Hepatocyte (in vitro differentiated cells): ENCODE measurements around the gene CCDC183. TPM values are rescaled to one million over a fixed set of nuclear protein-coding genes. Genes with fewer than 3 reads are reported as not detected.
A peak's percentile ranks its signal among the peaks of the same experiment; 100 is the strongest.

Experiments used
- DNase-seq: peaks from one replicate; pipeline ENCODE4 v3.0.0-alpha.2; 2016; ENCODE audit warnings: low spot score
- H2AFZ ChIP-seq: fragments of 200-600 bp; sonication (generic); 2 replicates; pipeline ENCODE4 v1.6.0; 2016; ENCODE audit warnings: antibody characterized with exemption, mild to moderate bottlenecking
- H3K27ac ChIP-seq: fragments of 200-600 bp; sonication (generic); 2 replicates; pipeline ENCODE4 v1.5.1; 2016; ENCODE audit warnings: mild to moderate bottlenecking
- H3K27me3 ChIP-seq: fragments of 200-600 bp; sonication (generic); 2 replicates; pipeline ENCODE4 v1.6.1; 2016
- H3K36me3 ChIP-seq: fragments of 200-600 bp; sonication (generic); replicated peaks from 2 replicates; pipeline ENCODE4 v1.5.1; 2016; ENCODE audit warnings: low read depth; ENCODE audit not compliant: insufficient read depth
- H3K4me1 ChIP-seq: fragments of 200-600 bp; sonication (generic); 2 replicates; pipeline ENCODE4 v1.5.1; 2016; ENCODE audit warnings: mild to moderate bottlenecking, moderate library complexity; ENCODE audit not compliant: insufficient read depth
- H3K4me2 ChIP-seq: fragments of 200-600 bp; sonication (generic); 2 replicates; pipeline ENCODE4 v1.6.0; 2016
- H3K4me3 ChIP-seq: fragments of 200-600 bp; sonication (generic); 2 replicates; pipeline ENCODE4 v1.5.1; 2016; ENCODE audit warnings: mild to moderate bottlenecking
- H3K79me2 ChIP-seq: fragments of 200-600 bp; sonication (generic); 2 replicates; pipeline ENCODE4 v1.6.0; 2017; ENCODE audit warnings: mild to moderate bottlenecking
- H3K9me2 ChIP-seq: fragments of 200-600 bp; sonication (generic); replicated peaks from 2 replicates; pipeline ENCODE4 v1.6.0; 2017; ENCODE audit warnings: mild to moderate bottlenecking; ENCODE audit not compliant: insufficient read depth
- H3K9me3 ChIP-seq: fragments of 200-600 bp; sonication (generic); 2 replicates; pipeline ENCODE4 v1.5.1; 2016; ENCODE audit warnings: low read depth, mild to moderate bottlenecking
- H4K20me1 ChIP-seq: fragments of 200-600 bp; sonication (generic); 2 replicates; pipeline ENCODE4 v1.6.0; 2016; ENCODE audit warnings: mild to moderate bottlenecking; ENCODE audit not compliant: insufficient read depth, poor library complexity, severe bottlenecking
- EZH2 ChIP-seq: fragments of 200-600 bp; sonication (generic); IDR thresholded peaks from 2 replicates; pipeline ENCODE4 v1.6.1; 2016; ENCODE audit warnings: antibody characterized with exemption, mild to moderate bottlenecking, borderline replicate concordance
- EZH2phosphoT487 ChIP-seq: fragments of 200-600 bp; sonication (generic); IDR thresholded peaks from one replicate; pipeline ENCODE4 v1.6.1; 2018; ENCODE audit warnings: antibody characterized with exemption, mild to moderate bottlenecking, low read depth, moderate library complexity; ENCODE audit not compliant: unreplicated experiment, severe bottlenecking
- WGBS: methylation state at CpG from one replicate; pipeline ENCODE4 v1.1.6; 2016; ENCODE audit warnings: low lambda C conversion rate; ENCODE audit errors: missing lambda C conversion rate; 5-methylcytosine and 5-hydroxymethylcytosine counted together
- microRNA-seq: library from miRNA; unstranded; fragments of <30 nt; microRNA quantifications from one replicate; pipeline ENCODE4, GENCODE V29; 2017
- polyA plus RNA-seq: library from polyadenylated mRNA; unstranded; fragments of >200 nt; fragmentation: Nextera tagmentation; extraction: Ambion mirVana; gene quantifications from 2 replicates; pipeline ENCODE4 v1.2.1, GENCODE V29; 2016
- small RNA-seq: library from RNA; depleted of rRNA; stranded (forward); fragments of <200 nt; gene quantifications from one replicate; pipeline ENCODE3, GENCODE V24; 2014
- total RNA-seq: library from RNA; depleted of rRNA; stranded (reverse); fragments of >200 nt; gene quantifications from 2 replicates; pipeline ENCODE4 v1.2.3, GENCODE V29; 2014

The CCDC183 gene
- total and polyA plus RNA-seq, 2 experiments from 2014 or later: 17.7 to 32.1 TPM

- Histone ChIP-seq H3K36me3 (no peaks in the 10 kb centered on the region), H3K27me3 (no peaks in the 10 kb centered on the region), H3K4me3 (no peak overlapping the region), H2AFZ (no peak overlapping the region), H3K4me1 (peaks cover 16% of the 10 kb centered on the region), H3K9me3 (no peaks in the 10 kb centered on the region), H4K20me1 (no peaks in the 10 kb centered on the region), H3K9me2 (no peaks in the 10 kb centered on the region), H3K79me2 (no peaks in the 10 kb centered on the region), H3K27ac (no peak overlapping the region), H3K4me2 (no peak overlapping the region)
- peak; percentile 5 for DNase-seq
- TF ChIP-seq EZH2phosphoT487 (no peak), EZH2 (no peak)
- WGBS: 92% methylated on average over 19 of the region's 19 CpGs
Observed at GRCh38 chr9:136857166-136857565, 61.0 kb downstream of the CCDC183 start.

Small RNA genes within 50 kb of the gene (microRNA-seq; reads per million reads assigned to microRNA genes)
- gene MIR4292 (not detected), gene MIR6722 (not detected)

Small RNA genes within 50 kb of the gene (small RNA-seq; reads per million reads assigned to genes)
- gene AL355987.2: not detected
- gene ATP6V1G1P3: not detected
- gene MIR4292: not detected
- not detected for gene MIR6722

Other genes with a start within 250 kb of the CCDC183 start
- 50.0 and 52.9 TPM in 2 replicates for gene EGFL7, start 133.4 kb upstream of the CCDC183 start, total RNA-seq
- gene EGFL7, start 133.4 kb upstream of the CCDC183 start, polyA plus RNA-seq: 82.5 and 82.6 TPM in 2 replicates
- 125 and 136 TPM in 2 replicates for gene AGPAT2, start 108.9 kb upstream of the CCDC183 start, total RNA-seq
- gene AGPAT2, start 108.9 kb upstream of the CCDC183 start, polyA plus RNA-seq: 242 and 249 TPM in 2 replicates
- 31.7 and 33.3 TPM in 2 replicates for gene DIPK1B, start 83.8 kb upstream of the CCDC183 start, total RNA-seq
- 39.4 and 47.3 TPM in 2 replicates for gene DIPK1B, start 83.8 kb upstream of the CCDC183 start, polyA plus RNA-seq
- gene LCN10, start 53.4 kb upstream of the CCDC183 start, total RNA-seq: not detected in 2 replicates
- not detected in 2 replicates for gene LCN10, start 53.4 kb upstream of the CCDC183 start, polyA plus RNA-seq
- gene LCN6, start 47.8 kb upstream of the CCDC183 start, total RNA-seq: not detected in 2 replicates
- gene LCN6, start 47.8 kb upstream of the CCDC183 start, polyA plus RNA-seq: not detected in 2 replicates
- not detected in 2 replicates for gene LCN8, start 38.1 kb upstream of the CCDC183 start, total RNA-seq
- not detected in 2 replicates for gene LCN8, start 38.1 kb upstream of the CCDC183 start, polyA plus RNA-seq
- 1.5 and 35.9 TPM in 2 replicates for gene LCN15, start 31.8 kb upstream of the CCDC183 start, total RNA-seq
- gene LCN15, start 31.8 kb upstream of the CCDC183 start, polyA plus RNA-seq: 0.85 and 1.4 TPM in 2 replicates
- 230 and 232 TPM in 2 replicates for gene TMEM141, start 5.0 kb upstream of the CCDC183 start, total RNA-seq
- 372 and 385 TPM in 2 replicates for gene TMEM141, start 5.0 kb upstream of the CCDC183 start, polyA plus RNA-seq
- 67.2 and 72.3 TPM in 2 replicates for gene RABL6, start 11.6 kb downstream of the CCDC183 start, total RNA-seq
- 103 and 110 TPM in 2 replicates for gene RABL6, start 11.6 kb downstream of the CCDC183 start, polyA plus RNA-seq
- 2.0 and 3.0 TPM in 2 replicates for gene AJM1, start 46.1 kb downstream of the CCDC183 start, total RNA-seq
- gene AJM1, start 46.1 kb downstream of the CCDC183 start, polyA plus RNA-seq: 7.2 and 7.7 TPM in 2 replicates
- gene PHPT1, start 53.1 kb downstream of the CCDC183 start, total RNA-seq: 101 and 111 TPM in 2 replicates
- 384 and 390 TPM in 2 replicates for gene PHPT1, start 53.1 kb downstream of the CCDC183 start, polyA plus RNA-seq
- 7.9 and 8.5 TPM in 2 replicates for gene MAMDC4, start 56.0 kb downstream of the CCDC183 start, total RNA-seq
- 12.7 and 16.9 TPM in 2 replicates for gene MAMDC4, start 56.0 kb downstream of the CCDC183 start, polyA plus RNA-seq
- gene EDF1, start 70.0 kb downstream of the CCDC183 start, total RNA-seq: 318 and 372 TPM in 2 replicates
- 508 and 568 TPM in 2 replicates for gene EDF1, start 70.0 kb downstream of the CCDC183 start, polyA plus RNA-seq
- gene TRAF2, start 90.2 kb downstream of the CCDC183 start, total RNA-seq: 7.6 TPM in 2 replicates
- gene TRAF2, start 90.2 kb downstream of the CCDC183 start, polyA plus RNA-seq: 12.4 and 12.6 TPM in 2 replicates
- gene FBXW5, start 148.4 kb downstream of the CCDC183 start, total RNA-seq: 141 and 179 TPM in 2 replicates
- gene FBXW5, start 148.4 kb downstream of the CCDC183 start, polyA plus RNA-seq: 160 and 172 TPM in 2 replicates
- 5.7 and 15.7 TPM in 2 replicates for gene C8G, start 148.9 kb downstream of the CCDC183 start, total RNA-seq
- gene C8G, start 148.9 kb downstream of the CCDC183 start, polyA plus RNA-seq: 15.4 and 15.7 TPM in 2 replicates
- 1.6 and 4.1 TPM in 2 replicates for gene LCN12, start 155.9 kb downstream of the CCDC183 start, total RNA-seq
- gene LCN12, start 155.9 kb downstream of the CCDC183 start, polyA plus RNA-seq: 27.4 and 36.8 TPM in 2 replicates
- gene PTGDS, start 181.2 kb downstream of the CCDC183 start, total RNA-seq: 56.0 and 56.4 TPM in 2 replicates
- gene PTGDS, start 181.2 kb downstream of the CCDC183 start, polyA plus RNA-seq: 290 and 383 TPM in 2 replicates
- gene LCNL1, start 186.7 kb downstream of the CCDC183 start, total RNA-seq: 0.04 and 0.13 TPM in 2 replicates
- 0.47 and 2.2 TPM in 2 replicates for gene LCNL1, start 186.7 kb downstream of the CCDC183 start, polyA plus RNA-seq
- gene PAXX, start 196.1 kb downstream of the CCDC183 start, total RNA-seq: 35.1 and 39.5 TPM in 2 replicates
- gene PAXX, start 196.1 kb downstream of the CCDC183 start, polyA plus RNA-seq: 89.5 and 97.5 TPM in 2 replicates
- 6.6 and 9.9 TPM in 2 replicates for gene CLIC3, start 200.2 kb downstream of the CCDC183 start, total RNA-seq
- gene CLIC3, start 200.2 kb downstream of the CCDC183 start, polyA plus RNA-seq: 45.0 and 63.5 TPM in 2 replicates
- gene ABCA2, start 231.9 kb downstream of the CCDC183 start, total RNA-seq: 12.7 and 14.6 TPM in 2 replicates
- gene ABCA2, start 231.9 kb downstream of the CCDC183 start, polyA plus RNA-seq: 15.6 and 21.8 TPM in 2 replicates
- gene FUT7, start 235.8 kb downstream of the CCDC183 start, total RNA-seq: not detected in 2 replicates
- gene FUT7, start 235.8 kb downstream of the CCDC183 start, polyA plus RNA-seq: 0.06 TPM in 1 of 2 replicates, not detected in the other
- gene NPDC1, start 249.8 kb downstream of the CCDC183 start, total RNA-seq: 12.3 and 12.7 TPM in 2 replicates
- 69.8 and 72.7 TPM in 2 replicates for gene NPDC1, start 249.8 kb downstream of the CCDC183 start, polyA plus RNA-seq